MM.1S (cell line): Measurements from ENCODE around the gene ROPN1L.
"Not testable (repeated sequence)": the region's sequence is repeated elsewhere in the genome, so short reads cannot be mapped to it uniquely, and the experiment has no call there.

ENCODE experiments used
- DNase-seq: peaks from one replicate; pipeline ENCODE4 v3.0.0-alpha.2; 2015
- H2AFZ ChIP-seq: fragments of 300-600 bp; sonication (generic); 2 replicates; pipeline ENCODE4 v1.6.0; 2016; ENCODE audit warnings: antibody characterized with exemption, low read length
- H3F3A ChIP-seq: fragments of 300-600 bp; sonication (generic); 2 replicates; pipeline ENCODE4 v1.6.1; 2016; ENCODE audit warnings: mild to moderate bottlenecking, antibody characterized with exemption, low read length, moderate library complexity, mixed read lengths; ENCODE audit not compliant: insufficient read depth
- H3K27ac ChIP-seq: fragments of 300-600 bp; sonication (generic); 2 replicates; pipeline ENCODE4 v1.5.1; 2016; ENCODE audit warnings: mild to moderate bottlenecking, low read length
- H3K27me3 ChIP-seq: fragments of 300-600 bp; sonication (generic); replicated peaks from 2 replicates; pipeline ENCODE4 v1.6.0; 2016; ENCODE audit warnings: low read length; ENCODE audit not compliant: insufficient read depth
- H3K36me3 ChIP-seq: fragments of 300-600 bp; sonication (generic); replicated peaks from 2 replicates; pipeline ENCODE4 v1.6.1; 2016; ENCODE audit warnings: mild to moderate bottlenecking, low read length, mixed read lengths; ENCODE audit not compliant: insufficient read depth
- H3K4me1 ChIP-seq: fragments of 300-600 bp; sonication (generic); 2 replicates; pipeline ENCODE4 v1.6.1; 2016; ENCODE audit warnings: low read length, mixed read lengths
- H3K4me2 ChIP-seq: fragments of 300-600 bp; sonication (generic); 2 replicates; pipeline ENCODE4 v1.6.0; 2016; ENCODE audit warnings: low read depth, low read length
- H3K4me3 ChIP-seq: fragments of 300-600 bp; sonication (generic); 2 replicates; pipeline ENCODE4 v1.5.1; 2016; ENCODE audit warnings: low read length, mixed read lengths
- H3K79me2 ChIP-seq: fragments of 300-600 bp; sonication (generic); 2 replicates; pipeline ENCODE4 v1.6.1; 2016; ENCODE audit warnings: mixed run types, low read length, mixed read lengths
- H3K9ac ChIP-seq: fragments of 300-600 bp; sonication (generic); 2 replicates; pipeline ENCODE4 v1.6.1; 2016; ENCODE audit warnings: low read length, mixed read lengths
- H3K9me2 ChIP-seq: fragments of 300-600 bp; sonication (generic); replicated peaks from 2 replicates; pipeline ENCODE4 v1.6.1; 2016; ENCODE audit warnings: mild to moderate bottlenecking, low read length, mixed read lengths; ENCODE audit not compliant: insufficient read depth
- H3K9me3 ChIP-seq: fragments of 300-600 bp; sonication (generic); replicated peaks from 2 replicates; pipeline ENCODE4 v1.6.1; 2016; ENCODE audit warnings: mild to moderate bottlenecking, low read length, mixed read lengths; ENCODE audit not compliant: insufficient read depth
- H4K20me1 ChIP-seq: fragments of 300-600 bp; sonication (generic); 2 replicates; pipeline ENCODE4 v1.6.1; 2016; ENCODE audit warnings: mild to moderate bottlenecking, low read length, moderate library complexity, mixed read lengths; ENCODE audit not compliant: insufficient read depth
- EZH2 ChIP-seq: fragments of 300-600 bp; sonication (generic); optimal IDR thresholded peaks from 2 replicates; pipeline ENCODE3; 2017; ENCODE audit warnings: low read depth, mild to moderate bottlenecking, antibody characterized with exemption, low read length, mixed read lengths
- EZH2phosphoT487 ChIP-seq: fragments of 300-600 bp; sonication (generic); IDR thresholded peaks from 2 replicates; pipeline ENCODE4 v1.6.1; 2018; ENCODE audit warnings: antibody characterized with exemption, low read length
- TF ChIP-seq, protein P1 (sequence below): fragments of 300-600 bp; sonication (generic); IDR thresholded peaks from 2 replicates; pipeline ENCODE4 v1.5.1; 2016; ENCODE audit warnings: antibody characterized with exemption, low read length, mixed read lengths

ROPN1L gene

GRCh38 chr5:10441083-10441991 is at the start of gene ROPN1L:
Gene ROPN1L, plus strand, starts transcription at chr5:10441879. Its CDS starts 289 bp downstream, at chr5:10442168.
- TF ChIP-seq EZH2phosphoT487: no peak
- TF ChIP-seq EZH2: no peak
- TF ChIP-seq, protein P1, sequence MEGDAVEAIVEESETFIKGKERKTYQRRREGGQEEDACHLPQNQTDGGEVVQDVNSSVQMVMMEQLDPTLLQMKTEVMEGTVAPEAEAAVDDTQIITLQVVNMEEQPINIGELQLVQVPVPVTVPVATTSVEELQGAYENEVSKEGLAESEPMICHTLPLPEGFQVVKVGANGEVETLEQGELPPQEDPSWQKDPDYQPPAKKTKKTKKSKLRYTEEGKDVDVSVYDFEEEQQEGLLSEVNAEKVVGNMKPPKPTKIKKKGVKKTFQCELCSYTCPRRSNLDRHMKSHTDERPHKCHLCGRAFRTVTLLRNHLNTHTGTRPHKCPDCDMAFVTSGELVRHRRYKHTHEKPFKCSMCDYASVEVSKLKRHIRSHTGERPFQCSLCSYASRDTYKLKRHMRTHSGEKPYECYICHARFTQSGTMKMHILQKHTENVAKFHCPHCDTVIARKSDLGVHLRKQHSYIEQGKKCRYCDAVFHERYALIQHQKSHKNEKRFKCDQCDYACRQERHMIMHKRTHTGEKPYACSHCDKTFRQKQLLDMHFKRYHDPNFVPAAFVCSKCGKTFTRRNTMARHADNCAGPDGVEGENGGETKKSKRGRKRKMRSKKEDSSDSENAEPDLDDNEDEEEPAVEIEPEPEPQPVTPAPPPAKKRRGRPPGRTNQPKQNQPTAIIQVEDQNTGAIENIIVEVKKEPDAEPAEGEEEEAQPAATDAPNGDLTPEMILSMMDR: no peak
- no peaks in the 10 kb centered on the region for H3K79me2 ChIP-seq
- H3K4me3 ChIP-seq: peak within 1 kb of the TSS; percentile 72
- H4K20me1 ChIP-seq: no peaks in the 10 kb centered on the region
- peaks cover 5% of the 10 kb centered on the region; the same call in 1 of the 2 replicates for H3K27me3 ChIP-seq
- no peaks in the 10 kb centered on the region for H3K9me3 ChIP-seq
- DNase-seq: peak; percentile 88
- peak within 1 kb of the TSS; percentile 45; the same call in 1 of the 2 replicates for H3K9ac ChIP-seq
- H3K4me2 ChIP-seq: peak within 1 kb of the TSS; percentile 97
- no peaks in the 10 kb centered on the region for H3K9me2 ChIP-seq
- no peak within 1 kb of the TSS for H3K27ac ChIP-seq
- H3K4me1 ChIP-seq: peaks cover 9% of the 10 kb centered on the region
- H3K36me3 ChIP-seq: no peaks in the 10 kb centered on the region
- H2AFZ ChIP-seq: peak within 1 kb of the TSS; percentile 72
- peaks cover 14% of the 10 kb centered on the region for H3F3A ChIP-seq

DNA sequence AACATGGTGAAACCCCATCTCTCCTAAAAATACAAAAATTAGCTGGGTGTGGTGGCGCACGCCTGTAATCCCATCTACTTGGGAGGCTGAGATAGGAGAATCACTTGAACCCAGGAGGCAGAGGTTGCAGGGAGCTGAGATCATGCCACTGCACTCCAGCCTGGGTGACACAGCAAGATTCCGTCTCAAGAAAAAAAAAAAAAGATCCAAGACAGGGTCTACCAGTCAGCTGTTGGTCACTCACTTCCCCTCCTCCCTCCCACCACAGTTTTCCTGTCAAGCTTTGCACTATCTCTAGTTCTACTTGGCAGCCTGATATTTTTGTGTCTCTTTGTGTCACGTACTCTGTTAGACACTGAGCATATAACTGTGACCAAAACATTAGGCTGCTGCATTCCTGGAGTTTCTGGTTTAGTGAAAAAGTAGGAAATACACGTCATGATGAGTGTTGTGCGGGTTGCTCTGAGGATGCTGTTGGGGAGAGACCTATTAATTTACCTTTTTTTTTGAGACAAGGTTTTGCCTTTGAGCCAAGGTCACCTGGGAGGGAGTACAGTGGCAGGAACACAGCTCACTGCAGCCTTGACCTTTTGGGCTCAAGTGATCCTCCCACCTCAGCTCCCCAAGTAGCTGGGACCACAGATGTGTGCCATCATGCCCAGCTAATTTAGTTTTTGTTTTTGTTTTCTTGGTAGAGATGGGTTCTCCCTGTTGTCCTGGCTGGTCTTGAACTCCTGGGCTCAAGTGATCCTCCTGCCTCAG is 48.9 kb upstream of the ROPN1L start:
- H3F3A ChIP-seq, H3K9me3 ChIP-seq, H3K4me1 ChIP-seq, H4K20me1 ChIP-seq, H2AFZ ChIP-seq, H3K27ac ChIP-seq, H3K9ac ChIP-seq, H3K4me3 ChIP-seq, DNase-seq, H3K9me2 ChIP-seq, H3K4me2 ChIP-seq, H3K27me3 ChIP-seq: not testable (repeated sequence)
- peaks cover 18% of the 10 kb centered on the region for H3K36me3 ChIP-seq
- H3K79me2 ChIP-seq: peaks cover 46% of the 10 kb centered on the region

DNA sequence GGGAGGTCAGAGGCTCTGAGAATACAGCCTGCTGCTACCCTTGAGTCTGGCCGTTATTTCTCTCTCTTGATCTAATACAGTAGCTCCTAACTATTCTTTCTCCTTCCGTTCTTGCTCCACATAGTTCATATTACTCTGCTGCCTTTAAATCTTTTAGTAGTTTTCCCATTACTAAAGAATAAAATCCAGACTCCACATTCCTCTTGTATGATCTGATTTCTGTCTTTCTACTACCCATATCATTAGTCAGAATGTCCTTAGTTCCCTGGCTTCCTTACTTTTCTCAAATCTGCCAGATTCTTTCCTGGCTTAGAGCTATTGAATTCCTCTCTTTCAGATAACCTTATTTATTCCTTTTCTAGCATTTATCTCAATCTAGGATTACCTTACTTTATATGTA is 48.2 kb upstream of the ROPN1L start:
- DNase-seq: no peak
- H3K9ac ChIP-seq: no peak overlapping the region
- H3K4me2 ChIP-seq: no peak overlapping the region
- H2AFZ ChIP-seq: no peak overlapping the region
- H3K27me3 ChIP-seq: no peaks in the 10 kb centered on the region
- H3K4me3 ChIP-seq: no peak overlapping the region
- no peaks in the 10 kb centered on the region for H3K9me3 ChIP-seq
- no peaks in the 10 kb centered on the region for H3F3A ChIP-seq
- 0 out of 2 replicates have a peak, but pooled peaks cover 3% of the 10 kb centered on the region for H4K20me1 ChIP-seq
- H3K9me2 ChIP-seq: no peaks in the 10 kb centered on the region
- H3K4me1 ChIP-seq: no peaks in the 10 kb centered on the region
- peaks cover 19% of the 10 kb centered on the region for H3K36me3 ChIP-seq
- H3K79me2 ChIP-seq: peaks cover 44% of the 10 kb centered on the region
- no peak overlapping the region for H3K27ac ChIP-seq
- TF ChIP-seq EZH2 (no peak), EZH2phosphoT487 (no peak)
- TF ChIP-seq, protein P1: no peak
